HG02798 (cell line): Measurements from ENCODE around the gene CEACAM16.
"Not testable (repeated sequence)": the region's sequence is repeated elsewhere in the genome, so short reads cannot be mapped to it uniquely, and the experiment has no call there.

Source experiments
- ATAC-seq: cut with Tn5 transposase; IDR thresholded peaks from one replicate; pipeline ENCODE4 v1.9.1; 2021; ENCODE audit warnings: mild to moderate bottlenecking; ENCODE audit not compliant: unreplicated experiment, poor library complexity

CEACAM16 gene

GRCh38 chr19:44675521-44675920 is 23.4 kb upstream of the CEACAM16 start:
- no peak for ATAC-seq

- ATAC-seq, result no peak
Measured at GRCh38 chr19:44677019-44677811, 21.7 kb upstream of the CEACAM16 start.

GRCh38 chr19:44680536-44680935 is 18.4 kb upstream of the CEACAM16 start:
- no peak for ATAC-seq

GRCh38 chr19:44681992-44682790 is 16.8 kb upstream of the CEACAM16 start:
- ATAC-seq, result no peak

GRCh38 chr19:44682807-44683206 is 16.1 kb upstream of the CEACAM16 start:
- no peak for ATAC-seq

GRCh38 chr19:44683434-44684210 is 15.3 kb upstream of the CEACAM16 start:
- ATAC-seq, result no peak

- ATAC-seq, result not testable (repeated sequence)
Measured at GRCh38 chr19:44684396-44684795, 14.6 kb upstream of the CEACAM16 start.

GRCh38 chr19:44684892-44685863 is 13.8 kb upstream of the CEACAM16 start:
- ATAC-seq, result no peak

GRCh38 chr19:44685877-44686276 is 13.1 kb upstream of the CEACAM16 start:
- no peak for ATAC-seq

- no peak for ATAC-seq
Measured at GRCh38 chr19:44686896-44687295, 12.1 kb upstream of the CEACAM16 start.

- no peak for ATAC-seq
Measured at GRCh38 chr19:44687888-44688287, 11.1 kb upstream of the CEACAM16 start.

GRCh38 chr19:44689290-44690130 is 9.4 kb upstream of the CEACAM16 start:
- ATAC-seq, result no peak

GRCh38 chr19:44690131-44690440 is 8.9 kb upstream of the CEACAM16 start:
- ATAC-seq, result no peak

- ATAC-seq, result no peak
Measured at GRCh38 chr19:44692379-44692721, 6.6 kb upstream of the CEACAM16 start.

GRCh38 chr19:44694184-44694579 is 4.8 kb upstream of the CEACAM16 start:
- ATAC-seq, result no peak

- no peak for ATAC-seq
Measured at GRCh38 chr19:44696939-44697669, 1.8 kb upstream of the CEACAM16 start.

GRCh38 chr19:44697670-44698034 is 1.3 kb upstream of the CEACAM16 start:
- no peak for ATAC-seq

- ATAC-seq, result no peak
Measured at GRCh38 chr19:44700547-44700946, 1.6 kb downstream of the CEACAM16 start.
